COR-L47 (cell line): Measurements from ENCODE around the gene RUNX1.

ENCODE experiments used
- DNase-seq: peaks from one replicate; lab custom pipeline; 2025; lab: John Stamatoyannopoulos, UW

Gene RUNX1

DNA sequence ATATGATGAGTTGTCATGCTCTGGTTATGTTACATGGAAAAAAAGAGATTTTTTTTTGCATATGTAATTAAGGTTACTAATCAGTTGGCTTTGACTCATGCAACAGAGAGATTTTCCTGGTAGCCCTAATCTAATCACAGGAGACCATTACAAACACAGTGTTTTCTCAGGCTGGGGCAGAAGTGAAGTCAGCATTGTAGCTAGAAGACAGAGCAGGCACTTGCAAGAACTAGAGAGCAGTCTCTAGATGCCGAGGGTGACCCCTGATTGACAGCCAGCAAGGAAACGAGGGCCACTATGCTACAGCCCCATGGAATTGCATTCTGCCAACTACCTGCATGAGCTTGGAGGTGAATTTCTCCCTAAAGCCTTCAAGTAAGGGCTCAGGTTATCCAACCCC lies 151.3 kb downstream of the RUNX1 start:
- DNase-seq = no peak

DNA sequence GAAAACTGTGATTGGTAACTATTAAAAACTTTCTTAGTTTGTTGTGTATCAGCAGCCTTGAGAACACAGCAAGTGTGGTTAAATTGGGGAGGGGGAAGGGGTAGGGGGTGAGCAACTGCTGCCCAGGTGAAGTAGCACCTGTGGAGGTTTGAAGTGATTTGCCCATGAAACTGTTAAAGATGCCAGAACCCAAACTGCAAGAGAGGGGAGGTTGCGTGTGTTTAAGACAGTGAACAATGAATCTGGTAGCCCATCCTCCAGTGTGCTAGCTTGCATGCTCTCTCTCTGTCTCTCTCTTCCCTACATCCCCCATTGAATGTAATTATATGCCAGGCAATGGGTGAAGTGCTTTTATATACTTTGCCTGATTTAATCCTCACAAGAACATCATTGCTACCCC lies 154.7 kb downstream of the RUNX1 start:
- no peak for DNase-seq

DNA sequence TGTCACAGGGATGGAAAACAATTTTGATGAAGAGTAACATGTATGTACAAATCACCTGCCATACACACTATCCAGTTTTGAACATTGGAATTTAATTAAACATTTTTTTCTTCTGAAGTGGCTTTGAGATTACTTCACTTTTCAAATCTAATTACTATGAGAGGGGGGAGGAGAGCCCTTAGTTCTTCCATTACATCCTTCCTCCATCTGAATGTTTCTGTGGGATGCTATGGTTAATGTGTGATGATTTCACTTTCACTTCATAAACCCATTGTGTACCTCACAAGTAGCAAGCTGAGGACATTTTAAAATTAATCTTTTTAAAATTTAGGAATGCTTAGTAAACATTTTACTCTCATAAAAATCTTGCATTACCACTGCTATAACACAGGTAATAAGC lies 156.9 kb downstream of the RUNX1 start:
- DNase-seq = no peak

DNA sequence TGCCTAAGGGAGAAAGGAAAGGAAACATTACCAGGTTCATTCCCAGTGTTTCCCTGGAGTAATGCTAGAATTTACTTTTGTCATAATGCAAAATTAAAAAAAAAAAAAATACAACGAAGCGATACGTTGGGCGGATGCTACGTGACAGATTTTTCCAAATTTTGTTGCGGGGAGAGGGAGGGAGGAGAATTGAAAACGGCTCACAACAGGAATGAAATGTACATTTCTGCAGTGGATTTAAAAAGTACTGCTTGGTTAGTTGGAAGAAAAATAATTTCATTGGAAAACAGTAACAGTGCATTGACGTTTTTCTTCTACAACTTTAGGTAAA lies 157.5 kb downstream of the RUNX1 start:
- no peak for DNase-seq

DNA sequence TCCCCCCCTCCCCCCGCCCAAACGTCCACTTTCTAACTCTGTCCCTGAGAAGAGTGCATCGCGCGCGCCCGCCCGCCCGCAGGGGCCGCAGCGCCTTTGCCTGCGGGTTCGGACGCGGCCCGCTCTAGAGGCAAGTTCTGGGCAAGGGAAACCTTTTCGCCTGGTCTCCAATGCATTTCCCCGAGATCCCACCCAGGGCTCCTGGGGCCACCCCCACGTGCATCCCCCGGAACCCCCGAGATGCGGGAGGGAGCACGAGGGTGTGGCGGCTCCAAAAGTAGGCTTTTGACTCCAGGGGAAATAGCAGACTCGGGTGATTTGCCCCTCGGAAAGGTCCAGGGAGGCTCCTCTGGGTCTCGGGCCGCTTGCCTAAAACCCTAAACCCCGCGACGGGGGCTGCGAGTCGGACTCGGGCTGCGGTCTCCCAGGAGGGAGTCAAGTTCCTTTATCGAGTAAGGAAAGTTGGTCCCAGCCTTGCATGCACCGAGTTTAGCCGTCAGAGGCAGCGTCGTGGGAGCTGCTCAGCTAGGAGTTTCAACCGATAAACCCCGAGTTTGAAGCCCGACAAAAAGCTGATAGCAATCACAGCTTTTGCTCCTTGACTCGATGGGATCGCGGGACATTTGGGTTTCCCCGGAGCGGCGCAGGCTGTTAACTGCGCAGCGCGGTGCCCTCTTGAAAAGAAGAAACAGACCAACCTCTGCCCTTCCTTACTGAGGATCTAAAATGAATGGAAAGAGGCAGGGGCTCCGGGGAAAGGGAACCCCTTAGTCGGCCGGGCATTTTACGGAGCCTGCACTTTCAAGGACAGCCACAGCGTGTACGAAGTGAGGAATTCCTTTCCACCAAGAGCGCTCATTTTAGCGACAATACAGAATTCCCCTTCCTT lies 158.1 kb downstream of the RUNX1 start:
- DNase-seq = no peak

DNA sequence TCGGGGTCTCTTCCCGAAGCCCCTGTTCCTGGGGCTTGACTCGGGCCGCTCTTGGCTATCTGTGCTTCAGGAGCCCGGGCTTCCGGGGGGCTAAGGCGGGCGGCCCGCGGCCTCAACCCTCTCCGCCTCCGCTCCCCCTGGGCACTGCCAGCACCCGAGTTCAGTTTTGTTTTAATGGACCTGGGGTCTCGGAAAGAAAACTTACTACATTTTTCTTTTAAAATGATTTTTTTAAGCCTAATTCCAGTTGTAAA lies 158.7 kb downstream of the RUNX1 start:
- DNase-seq = no peak

DNA sequence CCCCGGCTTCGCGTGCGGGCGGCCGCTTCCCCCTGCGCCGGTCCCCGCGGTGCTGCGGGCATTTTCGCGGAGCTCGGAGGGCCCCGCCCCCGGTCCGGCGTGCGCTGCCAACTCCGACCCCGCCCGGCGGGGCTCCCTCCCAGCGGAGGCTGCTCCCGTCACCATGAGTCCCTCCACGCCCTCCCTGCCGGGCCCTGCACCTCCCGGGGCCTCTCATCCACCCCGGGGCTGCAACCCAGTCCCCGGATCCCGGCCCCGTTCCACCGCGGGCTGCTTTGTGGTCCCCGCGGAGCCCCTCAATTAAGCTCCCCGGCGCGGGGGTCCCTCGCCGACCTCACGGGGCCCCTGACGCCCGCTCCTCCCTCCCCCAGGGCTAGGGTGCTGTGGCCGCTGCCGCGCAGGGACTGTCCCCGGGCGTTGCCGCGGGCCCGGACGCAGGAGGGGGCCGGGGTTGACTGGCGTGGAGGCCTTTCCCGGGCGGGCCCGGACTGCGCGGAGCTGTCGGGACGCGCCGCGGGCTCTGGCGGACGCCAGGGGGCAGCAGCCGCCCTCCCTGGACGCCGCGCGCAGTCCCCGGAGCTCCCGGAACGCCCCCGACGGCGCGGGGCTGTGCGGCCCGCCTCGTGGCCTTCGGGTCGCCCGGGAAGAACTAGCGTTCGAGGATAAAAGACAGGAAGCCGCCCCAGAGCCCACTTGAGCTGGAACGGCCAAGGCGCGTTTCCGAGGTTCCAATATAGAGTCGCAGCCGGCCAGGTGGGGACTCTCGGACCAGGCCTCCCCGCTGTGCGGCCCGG lies 159.2 kb downstream of the RUNX1 start:
- peak; percentile 67 for DNase-seq

DNA sequence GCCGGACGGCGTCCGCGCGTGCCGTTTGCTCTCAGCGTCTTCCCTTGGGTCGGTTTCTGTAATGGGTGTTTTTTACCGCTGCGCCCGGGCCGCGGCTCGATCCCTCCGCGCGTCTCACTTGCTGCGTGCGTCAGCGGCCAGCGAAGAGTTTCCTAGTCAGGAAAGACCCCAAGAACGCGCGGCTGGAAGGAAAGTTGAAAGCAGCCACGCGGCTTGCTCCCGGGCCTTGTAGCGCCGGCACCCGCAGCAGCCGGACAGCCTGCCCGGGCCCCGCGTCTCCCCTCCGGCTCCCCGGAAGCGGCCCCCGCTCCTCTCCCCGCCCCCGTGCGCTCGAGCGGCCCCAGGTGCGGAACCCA lies 159.8 kb downstream of the RUNX1 start:
- DNase-seq = peak; percentile 49

DNA sequence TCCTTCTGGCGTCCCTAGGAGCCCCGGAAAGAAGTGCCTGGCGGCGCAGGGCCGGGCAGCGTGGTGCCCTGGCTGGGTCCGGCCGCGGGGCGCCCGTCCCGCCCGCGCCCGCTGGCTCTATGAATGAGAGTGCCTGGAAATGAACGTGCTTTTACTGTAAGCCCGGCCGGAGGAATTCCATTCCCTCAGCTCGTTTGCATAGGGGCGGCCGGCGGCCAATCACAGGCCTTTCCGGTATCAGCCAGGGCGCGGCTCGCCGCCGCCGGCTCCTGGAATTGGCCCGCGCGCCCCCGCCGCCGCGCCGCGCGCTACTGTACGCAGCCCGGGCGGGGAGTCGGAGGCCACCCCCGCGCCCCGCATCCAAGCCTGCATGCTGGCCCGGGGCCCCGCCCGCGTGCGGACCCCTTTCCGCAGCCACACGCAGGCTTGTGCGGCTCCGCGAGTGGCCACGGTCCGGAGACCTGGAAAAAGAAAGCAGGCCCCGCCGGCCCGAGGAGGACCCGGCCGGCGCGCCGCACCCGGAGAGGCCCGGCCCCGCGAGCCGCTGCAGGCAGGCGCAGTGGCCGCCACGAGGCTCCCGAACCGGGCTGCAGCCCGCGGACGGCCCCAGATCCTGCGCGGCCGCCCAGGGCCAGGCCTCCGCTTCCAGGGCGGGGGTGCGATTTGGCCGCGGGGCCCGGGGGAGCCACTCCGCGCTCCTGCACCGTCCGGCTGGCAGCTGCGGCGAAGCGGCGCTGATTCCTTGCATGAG lies 160.4 kb downstream of the RUNX1 start:
- peak; percentile 85 for DNase-seq

DNA sequence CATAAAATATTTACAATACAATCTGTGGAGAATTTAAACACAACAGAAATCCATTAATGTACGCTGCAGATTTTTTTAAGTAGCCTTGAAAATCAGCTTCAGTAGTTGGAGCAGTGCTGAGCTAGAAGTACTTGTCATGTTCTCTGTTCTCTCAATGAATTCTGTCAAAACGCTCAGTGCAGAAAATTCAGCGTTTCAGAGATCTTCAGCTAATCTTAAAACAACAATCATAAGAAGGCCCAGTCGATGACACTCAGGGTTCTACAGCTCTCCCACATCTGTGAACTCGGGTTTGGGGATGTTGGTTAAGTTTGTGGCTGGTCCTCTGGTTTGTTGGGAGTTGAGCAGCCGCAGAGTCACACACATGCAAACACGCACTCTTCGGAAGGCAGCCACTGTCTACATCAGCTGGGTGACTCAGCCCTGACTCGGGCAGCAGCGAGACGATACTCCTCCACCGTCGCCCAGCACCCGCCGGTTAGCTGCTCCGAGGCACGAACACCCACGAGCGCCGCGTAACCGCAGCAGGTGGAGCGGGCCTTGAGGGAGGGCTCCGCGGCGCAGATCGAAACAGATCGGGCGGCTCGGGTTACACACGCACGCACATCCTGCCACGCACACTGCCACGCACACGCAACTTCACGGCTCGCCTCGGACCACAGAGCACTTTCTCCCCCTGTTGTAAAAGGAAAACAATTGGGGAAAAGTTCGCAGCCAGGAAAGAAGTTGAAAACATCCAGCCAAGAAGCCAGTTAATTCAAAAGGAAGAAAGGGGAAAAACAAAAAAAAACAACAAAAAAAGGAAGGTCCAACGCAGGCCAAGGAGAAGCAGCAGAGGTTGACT lies 161.2 kb downstream of the RUNX1 start:
- DNase-seq = peak; percentile 36

DNA sequence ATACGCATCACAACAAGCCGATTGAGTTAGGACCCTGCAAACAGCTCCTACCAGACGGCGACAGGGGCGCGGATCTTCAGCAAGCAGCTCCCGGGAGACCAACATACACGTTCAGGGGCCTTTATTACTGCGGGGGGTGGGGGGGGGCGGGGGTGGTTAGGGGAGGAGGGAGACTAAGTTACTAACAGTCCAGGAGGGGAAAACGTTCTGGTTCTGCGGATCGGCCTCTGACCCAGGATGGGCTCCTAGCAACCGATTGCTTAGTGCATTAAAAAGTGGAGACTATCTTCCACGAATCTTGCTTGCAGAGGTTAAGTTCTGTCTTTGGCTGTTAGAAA lies 162.0 kb downstream of the RUNX1 start:
- DNase-seq = no peak

DNA sequence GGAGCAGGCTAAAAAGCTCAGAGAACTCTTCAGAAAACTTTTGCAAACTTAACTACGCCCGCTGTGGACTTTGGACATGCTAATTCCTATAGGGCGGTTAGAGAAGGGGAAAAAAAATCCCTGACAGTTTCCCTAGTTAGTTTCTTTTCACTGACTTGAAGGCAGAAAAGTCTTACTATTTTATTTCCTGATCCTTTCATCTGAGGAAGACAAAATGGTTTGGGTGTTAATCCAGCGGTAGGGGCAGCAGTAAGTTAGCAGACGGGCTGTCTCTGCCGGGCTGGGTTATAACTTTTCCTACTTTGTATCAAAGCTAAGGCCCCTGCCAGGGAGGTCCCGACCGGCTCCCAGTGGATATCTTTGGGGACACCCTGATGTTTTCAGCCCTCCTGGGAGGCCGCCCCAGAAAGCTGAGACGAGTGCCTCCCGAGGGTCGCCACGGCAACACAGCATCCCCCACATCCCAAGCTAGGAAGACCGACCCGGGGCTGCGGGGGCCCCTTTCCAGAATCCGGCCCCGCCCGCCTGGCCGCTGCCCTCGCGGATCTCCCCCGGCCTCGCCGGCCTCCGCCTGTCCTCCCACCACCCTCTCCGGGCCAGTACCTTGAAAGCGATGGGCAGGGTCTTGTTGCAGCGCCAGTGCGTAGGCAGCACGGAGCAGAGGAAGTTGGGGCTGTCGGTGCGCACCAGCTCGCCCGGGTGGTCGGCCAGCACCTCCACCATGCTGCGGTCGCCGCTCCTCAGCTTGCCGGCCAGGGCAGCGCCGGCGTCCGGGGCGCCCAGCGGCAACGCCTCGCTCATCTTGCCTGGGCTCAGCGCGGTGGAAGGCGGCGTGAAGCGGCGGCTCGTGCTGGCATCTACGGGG lies 162.6 kb downstream of the RUNX1 start:
- DNase-seq = no peak

DNA sequence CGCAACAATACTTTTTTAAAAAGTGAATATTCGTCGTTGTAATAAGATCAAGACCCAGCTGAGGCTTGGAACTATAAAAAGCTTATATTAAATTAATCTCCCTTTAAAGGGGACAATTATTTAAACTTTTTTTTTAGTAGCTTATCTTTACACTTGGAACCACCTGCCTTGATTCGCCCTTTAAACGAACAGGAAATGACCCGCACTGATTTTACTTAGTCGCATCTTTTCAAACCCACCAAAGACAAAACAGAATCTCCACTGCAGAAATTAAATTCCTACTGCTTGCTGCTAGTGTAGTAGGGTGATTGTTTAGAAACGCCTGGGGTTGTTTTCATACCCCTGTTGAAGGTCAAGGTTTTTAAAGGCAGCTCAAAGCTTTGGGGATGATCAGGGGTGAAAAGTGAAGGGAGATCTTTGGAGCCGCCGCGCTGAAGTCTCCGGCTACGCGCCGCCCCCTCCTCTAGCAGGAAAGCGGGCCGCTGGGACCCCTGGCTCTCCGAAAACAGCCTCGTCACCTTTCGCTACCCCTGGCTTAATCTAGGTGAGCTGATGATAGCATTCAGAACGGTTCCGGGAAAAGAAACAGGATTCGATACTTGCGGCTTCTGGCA lies 163.4 kb downstream of the RUNX1 start:
- no peak for DNase-seq

DNA sequence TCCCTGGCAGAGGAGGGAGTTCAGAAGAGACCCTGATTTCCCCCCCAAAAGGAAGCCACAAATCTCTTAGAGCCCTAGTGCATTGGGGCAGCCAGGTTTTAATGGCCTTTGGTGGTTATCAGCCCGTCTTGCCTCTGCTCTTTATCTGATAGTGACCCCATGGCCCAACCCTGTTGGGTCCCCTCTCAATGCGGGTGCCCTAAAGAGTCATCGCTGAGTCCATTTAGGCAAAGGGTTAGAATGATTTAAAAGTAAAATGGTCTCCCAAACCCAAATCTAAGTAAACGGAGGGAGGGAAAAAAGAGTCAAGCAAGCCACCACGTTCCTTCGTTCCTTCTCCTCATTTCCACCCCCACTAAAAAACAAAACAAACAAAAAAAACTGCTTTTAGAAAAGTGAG lies 164.0 kb downstream of the RUNX1 start:
- no peak for DNase-seq

DNA sequence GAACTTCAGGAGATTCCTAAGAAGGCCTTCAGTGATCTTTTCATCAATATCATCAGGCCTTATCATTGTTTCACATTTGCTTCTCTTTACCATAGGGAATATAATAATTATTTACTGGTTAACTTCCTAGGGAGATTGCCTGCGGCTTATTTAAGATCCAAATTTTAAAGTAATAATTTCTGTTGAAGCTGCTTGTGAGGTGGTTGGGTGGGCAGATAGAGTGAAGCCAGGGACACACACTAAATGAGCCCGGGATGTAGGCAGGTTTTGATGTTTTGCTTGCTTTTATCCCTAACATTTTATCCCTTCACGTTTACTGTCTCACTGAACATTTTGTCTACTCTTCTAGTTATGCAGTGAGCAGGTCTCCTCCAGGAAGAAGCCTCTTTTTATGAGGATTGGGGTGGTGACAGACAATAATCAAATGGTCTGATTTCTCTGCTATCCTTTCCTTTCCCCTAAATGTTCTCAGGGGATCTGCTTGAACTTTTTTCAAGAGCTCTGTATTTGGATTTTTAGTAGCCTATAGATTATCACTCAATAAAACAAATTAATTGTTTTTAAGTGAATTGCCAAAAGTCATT lies 164.7 kb downstream of the RUNX1 start:
- DNase-seq = no peak

DNA sequence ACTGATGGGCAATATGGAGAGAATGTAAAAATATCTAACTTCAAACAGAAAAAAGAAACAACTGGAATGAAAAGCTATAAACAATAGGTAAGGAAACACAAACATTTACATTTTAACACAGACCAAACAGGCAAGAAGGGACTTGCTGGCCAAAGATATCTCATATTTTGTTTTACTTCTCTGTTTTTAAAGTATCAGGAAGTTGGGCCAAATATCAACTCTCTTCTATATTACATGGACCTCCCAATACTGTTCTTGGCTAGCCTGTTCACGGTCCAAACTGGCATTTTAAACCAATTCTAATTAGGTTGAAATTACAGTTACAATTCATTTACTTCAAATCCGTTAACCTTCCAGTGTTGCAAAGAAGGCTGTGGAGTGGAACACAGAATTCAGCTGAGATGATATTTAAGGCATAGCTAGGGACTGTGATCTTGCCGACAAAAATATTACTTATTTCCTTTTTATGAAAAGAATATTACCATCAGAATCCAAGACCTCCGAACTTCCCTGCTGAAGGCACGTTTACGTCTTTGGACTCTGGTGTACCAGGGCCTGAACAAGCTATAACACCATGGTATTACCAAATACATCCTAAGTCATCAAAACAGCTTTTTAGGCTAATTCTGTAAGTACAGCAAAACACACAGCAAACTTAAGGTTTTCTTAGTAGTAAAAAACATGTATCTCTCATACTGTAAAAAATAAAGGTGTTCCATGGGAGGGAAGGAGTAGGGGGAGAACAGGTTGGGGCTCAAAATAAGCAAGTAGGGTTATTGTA lies 165.4 kb downstream of the RUNX1 start:
- DNase-seq = no peak

DNA sequence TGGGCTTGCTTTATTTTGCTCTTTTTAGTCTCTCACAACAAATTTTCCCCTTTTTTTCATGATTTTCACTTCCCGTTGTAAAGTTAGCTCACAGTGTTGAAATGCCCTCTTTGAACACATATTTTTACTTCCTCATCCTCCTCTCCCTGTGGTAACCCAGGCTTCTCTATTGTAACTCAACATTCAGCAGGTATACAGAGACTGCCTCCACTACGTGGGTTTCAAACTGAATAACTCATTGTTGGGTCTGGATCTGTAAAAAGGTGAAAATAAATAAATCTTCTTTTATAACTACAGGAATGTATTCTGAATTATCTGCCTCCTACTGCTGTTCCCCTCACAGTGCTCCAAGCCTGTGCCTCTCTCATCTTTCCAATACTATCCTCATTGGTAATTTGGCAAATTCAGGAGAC lies 166.4 kb downstream of the RUNX1 start:
- DNase-seq = no peak

DNA sequence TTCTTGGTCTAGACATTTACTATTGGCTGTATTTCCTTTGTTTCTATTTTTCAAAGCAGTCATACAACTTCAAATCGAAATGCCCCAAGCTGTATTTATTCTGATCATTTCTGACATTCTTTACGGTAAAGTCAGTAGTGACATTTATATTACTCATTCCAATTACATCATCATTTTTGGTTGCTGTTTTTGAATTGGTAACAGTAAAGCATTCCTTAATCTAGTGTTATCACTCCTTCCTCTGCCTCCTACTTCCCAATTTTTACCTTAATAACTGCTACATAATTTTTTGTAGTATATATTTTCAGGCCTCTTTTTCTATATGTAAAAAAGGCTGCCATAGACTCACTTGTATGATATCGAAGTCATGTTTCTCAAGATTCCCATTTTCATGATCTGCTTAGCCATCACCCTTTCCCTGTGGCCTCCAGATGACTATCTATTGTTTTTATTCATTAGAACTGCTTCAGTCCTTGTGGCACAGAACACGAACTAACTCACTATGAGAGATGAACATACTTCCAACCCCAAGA lies 167.2 kb downstream of the RUNX1 start:
- no peak for DNase-seq

DNA sequence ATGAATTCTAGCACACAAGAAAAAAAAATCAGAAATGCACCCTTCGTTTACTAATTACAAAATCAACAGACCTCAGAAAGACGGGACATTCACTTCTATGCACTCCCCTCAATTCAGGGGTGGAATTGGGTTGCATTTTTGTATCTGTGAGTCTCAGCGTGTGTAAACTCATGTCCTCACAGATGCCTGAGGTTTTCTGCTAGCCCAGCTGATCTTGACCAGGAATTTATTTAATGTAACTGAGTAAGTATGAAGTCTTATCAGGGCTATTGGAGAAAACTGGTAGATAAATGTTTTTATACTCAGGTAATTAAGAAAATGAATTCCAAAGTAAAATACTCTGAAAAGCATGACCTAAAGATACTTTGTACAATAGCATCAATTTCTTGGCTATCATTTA lies 167.7 kb downstream of the RUNX1 start:
- no peak for DNase-seq
